BJ (cell line): ENCODE data around the gene SRSF12. TPM values are rescaled to one million over a fixed set of nuclear protein-coding genes. Genes with fewer than 3 reads are reported as not detected.
A peak's percentile ranks its signal among the peaks of the same experiment; 100 is the strongest.

Experiments
- CTCF ChIA-PET: fragments of 350-600 bp; formaldehyde crosslinking; extraction: SDS; loops from one replicate; lab custom pipeline; 2021; ENCODE audit warnings: antibody characterized with exemption, inconsistent platforms; lab: Yijun Ruan, JAX
- POLR2A ChIA-PET: fragments of 300-600 bp; sonication (Branson Sonifier 250); formaldehyde crosslinking; extraction: SDS; loops from one replicate; lab custom pipeline; 2021; ENCODE audit warnings: antibody characterized with exemption; lab: Charles Lee
- DNase-seq: peaks from one replicate; pipeline ENCODE4 v3.0.0-alpha.2; 2011; ENCODE audit warnings: low read depth
- H3K27me3 ChIP-seq: 2 replicates; pipeline ENCODE4 v1.6.0; 2011; ENCODE audit warnings: low read length; ENCODE audit not compliant: control insufficient read depth, insufficient read depth
- H3K36me3 ChIP-seq: 2 replicates; pipeline ENCODE4 v1.5.1; 2011; ENCODE audit warnings: low read length; ENCODE audit not compliant: control insufficient read depth, insufficient read depth
- H3K4me3 ChIP-seq: 2 replicates; pipeline ENCODE4 v1.5.1; 2011; ENCODE audit warnings: low read depth, mild to moderate bottlenecking, control low read depth, low read length
- CTCF ChIP-seq: IDR thresholded peaks from 2 replicates; pipeline ENCODE4 v1.5.1; 2011; ENCODE audit warnings: low read depth, mild to moderate bottlenecking, control low read depth, inconsistent platforms, low read length, moderate library complexity; ENCODE audit not compliant: insufficient read depth
- polyA plus RNA-seq: library from polyadenylated mRNA; depleted of rRNA; stranded (reverse); fragments of >200 nt; gene quantifications from 2 replicates; pipeline ENCODE4 v1.2.3, GENCODE V29; 2011

The SRSF12 gene
- polyA plus RNA-seq, 1 experiment, result not detected

GRCh38 chr6:89145091-89145955 lies 27.5 kb upstream of the SRSF12 start:
- Histone ChIP-seq H3K4me3 (peak overlapping the region; percentile 60), H3K36me3 (no peaks in the 10 kb centered on the region), H3K27me3 (no peaks in the 10 kb centered on the region)
- POLR2A ChIA-PET, result interaction anchor here (0.6 kb wide), 1 partner anchor 1573 kb away, joined by 3 read pairs; no protein-coding TSS in a partner anchor
- TF ChIP-seq CTCF, result no peak
- CTCF ChIA-PET, result interaction anchor here (1.0 to 1.3 kb wide), 3 partner anchors 10 to 162 kb away, joined by 3 read pairs; no protein-coding TSS in a partner anchor
- DNase-seq, result no peak

DNA sequence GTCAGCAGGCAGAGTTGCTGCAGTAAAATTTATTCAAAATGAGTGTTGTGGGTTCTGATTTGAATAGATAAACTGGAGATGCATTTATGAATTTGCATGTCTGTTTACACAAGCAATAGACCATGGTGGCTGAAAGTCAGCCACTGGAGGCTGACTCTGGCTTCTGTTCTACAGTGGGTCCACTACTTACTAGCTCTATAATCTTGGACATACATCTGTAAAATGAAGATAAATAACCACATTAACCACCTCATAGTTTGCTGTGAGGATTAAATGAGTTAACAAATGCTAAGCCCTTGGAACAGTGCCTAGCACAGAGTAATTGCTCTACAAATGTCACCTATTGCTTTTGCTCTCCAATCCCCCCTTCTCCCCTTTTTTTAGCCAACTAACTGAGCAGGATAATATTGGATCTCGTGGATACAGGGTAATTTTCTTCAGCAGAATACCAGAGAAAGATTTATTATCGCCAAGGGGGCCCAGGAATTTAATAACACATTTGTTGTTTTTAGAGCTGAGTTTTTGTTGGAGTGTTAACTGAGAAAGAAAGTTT lies 26.6 kb upstream of the SRSF12 start:
- DNase-seq, result no peak
- no peaks in the 10 kb centered on the region for H3K27me3 ChIP-seq
- H3K4me3 ChIP-seq, result no peak overlapping the region
- ChIA-PET POLR2A (no interaction called here), CTCF (interaction anchor here (1.3 kb wide), 1 partner anchor 161 kb away, joined by 3 read pairs; no protein-coding TSS in a partner anchor)
- TF ChIP-seq CTCF, result no peak
- H3K36me3 ChIP-seq, result no peaks in the 10 kb centered on the region

- ChIA-PET POLR2A (no interaction called here), CTCF (interaction anchor here (0.8 to 2.5 kb wide), 3 partner anchors 9 to 157 kb away, joined by 3 to 9 read pairs (median 4); no protein-coding TSS in a partner anchor)
- H3K36me3 ChIP-seq, result no peaks in the 10 kb centered on the region
- no peaks in the 10 kb centered on the region for H3K27me3 ChIP-seq
- no peak for TF ChIP-seq CTCF
- DNase-seq, result no peak
- no peak overlapping the region for H3K4me3 ChIP-seq
Measured at GRCh38 chr6:89140347-89141156, 22.7 kb upstream of the SRSF12 start.

DNA sequence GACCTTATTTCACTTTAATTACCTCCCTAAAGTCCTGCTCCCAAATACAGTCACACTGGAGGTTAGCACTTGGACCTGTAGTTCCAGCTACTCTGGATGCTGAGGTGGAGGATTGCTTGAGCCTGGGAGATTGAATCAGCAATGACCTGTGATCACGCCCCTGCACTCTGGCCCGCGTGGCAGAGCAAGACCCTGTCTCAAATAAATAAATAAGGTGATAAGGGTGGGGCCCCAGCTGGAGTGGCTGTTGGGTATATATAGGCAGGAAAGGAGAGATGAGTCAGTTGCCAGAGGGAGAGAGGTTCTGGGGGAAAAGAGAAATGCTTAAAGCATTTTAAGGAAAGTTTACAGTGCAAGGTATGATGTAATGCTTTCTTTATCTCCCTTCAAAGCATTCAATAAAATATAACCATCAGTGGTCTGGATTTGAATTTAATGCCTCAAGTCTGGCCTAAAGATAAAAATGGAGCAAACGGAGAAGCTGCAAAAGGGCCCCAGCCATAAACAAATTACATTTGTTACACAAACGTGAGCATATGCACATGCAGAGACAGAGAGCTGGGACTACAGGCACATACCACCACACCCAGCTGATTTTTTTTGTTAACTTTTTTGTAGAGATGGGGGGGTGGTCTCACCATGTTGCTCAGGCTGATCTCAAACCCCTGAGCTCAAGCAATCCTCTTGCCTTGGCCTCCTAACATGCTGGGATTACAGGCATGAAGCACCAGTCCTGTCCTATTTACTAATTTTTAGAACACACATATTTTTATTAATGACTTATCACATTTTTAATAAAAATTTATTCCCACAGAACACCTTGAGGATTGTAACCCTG lies 21.9 kb upstream of the SRSF12 start:
- no peak for TF ChIP-seq CTCF
- no peak for DNase-seq
- CTCF ChIA-PET, result interaction anchor here (1.4 to 2.5 kb wide), 2 partner anchors 9 to 156 kb away, joined by 4 to 9 read pairs; no protein-coding TSS in a partner anchor
- H3K27me3 ChIP-seq, result no peaks in the 10 kb centered on the region
- H3K36me3 ChIP-seq, result no peaks in the 10 kb centered on the region
- POLR2A ChIA-PET, result no interaction called here
- no peak overlapping the region for H3K4me3 ChIP-seq
